RPMI7951 (cell line): Measurements from ENCODE around the gene PRKAB1. TPM values are rescaled to one million over a fixed set of nuclear protein-coding genes. Genes with fewer than 3 reads are reported as not detected.
A peak's percentile ranks its signal among the peaks of the same experiment; 100 is the strongest.
"Not testable (repeated sequence)": the region's sequence is repeated elsewhere in the genome, so short reads cannot be mapped to it uniquely, and the experiment has no call there.

Experiments used
- DNase-seq: peaks from one replicate; pipeline ENCODE4 v3.0.0-alpha.2; 2012; ENCODE audit warnings: low read depth
- total RNA-seq: library from RNA; depleted of rRNA; stranded (reverse); fragments of >200 nt; shearing (Covaris generic); gene quantifications from 2 replicates; pipeline ENCODE4 v1.2.3, GENCODE V29; 2014

The PRKAB1 gene
- total RNA-seq, 1 experiment from 2014 or later: 12.7 TPM

DNA sequence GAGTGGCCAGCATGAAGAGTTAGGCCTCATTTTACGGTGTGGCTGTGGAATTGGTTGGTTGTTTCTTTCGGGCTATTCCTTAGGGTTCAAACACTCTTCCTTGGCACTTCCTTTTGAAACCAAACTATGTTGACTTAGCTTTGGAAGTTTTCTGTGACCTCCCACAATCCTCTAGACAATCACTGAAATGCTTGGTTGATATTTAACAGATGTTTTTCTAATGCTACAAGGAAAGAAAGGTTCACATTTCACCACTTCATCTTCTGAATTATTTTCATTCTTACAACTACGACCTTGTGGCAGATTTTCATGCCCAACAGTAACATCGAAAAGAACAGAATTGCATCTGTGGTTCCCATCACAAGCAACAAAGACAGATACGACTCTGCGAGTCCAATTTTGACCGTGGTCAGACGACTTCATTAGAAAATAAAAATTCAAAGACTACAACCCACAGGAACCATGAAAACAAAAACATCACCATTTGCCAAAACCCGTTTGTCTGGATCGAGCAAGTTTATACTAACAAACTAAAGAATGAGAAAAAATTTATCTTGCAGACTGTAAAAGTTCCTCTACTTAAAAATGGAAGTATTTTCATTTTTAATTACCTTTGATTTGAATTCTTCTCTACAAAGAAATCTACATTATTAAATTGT, 16.9 kb downstream of the PRKAB1 start:
- no peak for DNase-seq

- DNase-seq: no peak
Observed at GRCh38 chr12:119685375-119685774, 17.4 kb downstream of the PRKAB1 start.

DNA sequence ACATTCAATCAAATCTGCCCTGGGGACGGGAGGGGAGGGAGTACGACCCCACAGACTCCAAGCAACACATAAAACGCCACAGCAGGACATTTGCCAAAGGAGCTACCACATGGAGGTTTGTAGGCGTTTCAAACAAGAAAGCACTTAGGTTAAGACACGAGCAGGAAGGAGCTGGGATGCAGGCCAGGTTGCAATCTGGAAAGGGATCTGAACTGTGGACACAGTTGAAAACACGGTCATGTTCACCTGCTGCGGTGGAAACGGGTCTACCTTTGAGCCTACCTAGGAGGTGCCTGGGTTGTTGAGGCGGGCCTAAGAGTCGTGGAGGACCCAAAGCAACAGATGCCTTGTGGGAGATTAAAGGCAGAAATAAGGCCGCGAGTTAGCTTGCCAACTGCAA, 18.4 kb downstream of the PRKAB1 start:
- no peak for DNase-seq

DNA sequence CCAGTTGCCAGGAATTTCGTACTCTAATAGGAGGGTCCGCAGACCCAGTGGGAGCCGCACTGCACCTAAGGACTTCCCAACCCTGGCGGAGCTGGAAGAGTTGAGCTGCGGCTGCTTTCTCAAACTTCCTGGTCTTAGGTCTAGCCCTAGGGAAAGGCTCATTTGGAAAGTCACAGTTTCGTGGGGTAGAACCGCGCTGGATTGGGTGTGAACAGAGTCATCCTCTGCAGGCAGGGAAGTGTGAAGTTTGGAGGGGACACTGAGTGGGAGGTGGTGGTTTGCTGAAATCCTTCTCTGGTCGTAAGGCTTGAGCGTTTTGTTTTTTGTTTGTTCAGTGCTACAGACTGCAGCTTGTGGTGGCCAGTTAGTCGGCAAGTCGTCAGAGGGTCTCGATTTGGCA, 18.8 kb downstream of the PRKAB1 start:
- DNase-seq: no peak

DNA sequence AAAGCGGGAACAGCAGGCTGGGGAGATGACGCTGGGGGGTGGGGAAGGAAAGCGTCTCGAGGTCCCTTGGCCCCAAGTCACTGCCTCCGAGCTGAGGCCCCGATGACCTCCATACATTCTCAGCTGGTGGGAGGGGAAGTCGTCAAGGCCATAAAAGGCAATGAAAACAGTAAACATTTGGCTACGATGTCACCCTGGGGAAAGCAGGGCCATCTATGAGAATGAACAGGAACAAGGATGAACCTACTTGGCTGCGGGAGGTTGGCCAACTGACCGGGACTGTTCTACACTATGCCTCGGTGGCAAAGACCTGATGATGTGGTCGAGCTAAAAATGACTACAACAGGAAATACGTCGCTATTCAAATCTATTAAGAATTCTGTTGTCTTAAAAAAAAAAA, 19.5 kb downstream of the PRKAB1 start:
- no peak for DNase-seq

- DNase-seq: no peak
Observed at GRCh38 chr12:119687879-119688278, 19.9 kb downstream of the PRKAB1 start.

DNA sequence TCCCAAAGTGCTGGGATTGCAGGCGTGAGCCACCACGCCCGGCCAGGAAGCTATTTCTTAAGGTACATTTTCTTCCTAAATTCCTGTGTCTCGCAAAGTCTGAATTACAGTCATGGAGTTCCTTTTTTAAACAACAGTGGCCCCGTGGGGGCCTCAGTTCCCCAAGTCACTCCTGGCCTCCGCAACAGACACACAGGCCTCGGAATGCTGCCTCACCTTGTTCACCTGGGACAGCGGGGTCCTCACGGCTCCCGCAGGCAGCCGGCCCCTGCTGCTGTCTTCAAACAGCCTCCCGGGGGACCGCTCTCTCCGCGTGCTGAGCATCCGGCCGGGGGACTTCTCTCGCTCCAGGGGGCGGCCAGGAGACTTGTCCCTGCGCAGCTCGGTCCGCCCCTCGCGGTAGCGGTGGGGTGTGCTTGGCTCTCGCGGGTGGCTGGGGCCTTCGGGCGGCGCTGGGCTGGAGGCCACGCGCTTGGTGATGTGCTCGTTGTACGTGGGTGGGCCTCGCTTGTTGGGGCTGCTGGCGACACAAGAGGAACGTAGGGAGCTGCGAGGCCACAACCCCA, 22.1 kb downstream of the PRKAB1 start:
- DNase-seq: no peak

DNA sequence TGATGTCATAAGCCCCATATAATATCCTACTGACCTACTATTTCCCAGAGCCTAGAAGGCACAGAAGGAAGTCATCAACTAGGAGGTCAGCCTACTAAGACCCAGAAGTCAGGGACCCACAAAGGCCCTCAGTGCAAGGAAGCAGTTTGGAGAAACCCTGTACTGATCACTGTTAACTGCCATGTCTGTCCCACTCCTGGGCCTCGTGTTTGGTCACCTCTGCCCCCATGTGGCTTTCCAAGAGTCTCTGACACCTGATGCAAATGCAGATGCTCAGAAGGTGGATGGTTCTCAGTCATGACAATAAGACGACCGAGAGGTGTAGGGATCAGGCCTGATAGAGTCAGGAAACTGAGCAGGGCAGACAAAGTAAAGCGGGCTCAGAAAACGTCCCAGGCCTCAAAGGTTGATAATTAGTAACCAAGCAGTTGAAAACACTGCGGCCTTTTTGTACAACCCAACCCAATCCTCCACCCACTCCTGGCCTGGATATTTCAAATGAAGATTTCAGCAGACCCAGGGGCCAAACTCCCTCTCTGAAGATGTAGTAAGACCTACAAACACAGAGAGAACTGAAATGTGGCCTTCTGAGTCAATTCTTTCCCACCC, 23.4 kb downstream of the PRKAB1 start:
- DNase-seq: no peak

GRCh38 chr12:119692410-119692809, 24.5 kb downstream of the PRKAB1 start:
- peak; percentile 66 for DNase-seq

- DNase-seq: peak; percentile 94
Observed at GRCh38 chr12:119692997-119693396, 25.1 kb downstream of the PRKAB1 start.

GRCh38 chr12:119693511-119693910, 25.6 kb downstream of the PRKAB1 start:
- DNase-seq: no peak

- no peak for DNase-seq
Observed at GRCh38 chr12:119694111-119694510, 26.2 kb downstream of the PRKAB1 start.

DNA sequence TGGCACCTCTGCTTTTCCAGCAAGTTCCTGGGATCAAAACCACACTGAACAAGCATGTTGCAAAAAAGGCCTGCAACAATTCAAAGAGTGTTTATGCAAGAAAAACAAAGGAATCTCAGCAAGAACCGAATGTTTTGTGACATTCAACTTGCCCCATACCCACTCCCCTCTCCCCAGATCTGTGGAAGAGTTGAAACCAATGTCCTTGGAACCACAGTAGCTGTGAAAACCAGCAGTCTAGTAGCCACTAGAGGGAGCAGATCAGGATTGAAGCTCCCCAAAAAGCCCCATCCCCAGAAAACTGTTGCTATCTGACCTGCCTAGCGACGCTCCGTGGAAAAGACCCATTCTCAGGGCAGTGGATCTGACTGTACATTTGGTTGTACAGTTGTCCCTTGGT, 27.1 kb downstream of the PRKAB1 start:
- DNase-seq: no peak

DNA sequence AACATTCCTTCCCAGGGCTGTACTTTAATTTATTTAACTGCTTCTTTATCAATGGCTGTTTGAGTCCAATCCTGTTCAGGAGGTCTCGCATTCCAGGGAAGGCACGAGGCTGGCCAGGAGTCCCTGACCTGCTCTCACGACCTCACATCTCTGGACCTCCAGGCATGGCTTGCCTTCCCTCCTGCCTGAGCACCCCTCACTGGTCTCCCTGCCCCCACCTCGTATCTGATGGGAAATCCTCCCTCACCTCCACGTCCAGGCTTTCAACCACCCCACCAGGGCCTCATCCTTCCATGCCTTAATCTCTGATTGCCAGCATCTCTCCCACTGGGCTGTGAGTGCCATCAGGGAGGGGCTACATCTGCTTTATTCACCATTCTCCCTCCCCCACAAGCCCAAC, 29.0 kb downstream of the PRKAB1 start:
- no peak for DNase-seq

GRCh38 chr12:119699199-119699760, 31.3 kb downstream of the PRKAB1 start:
- DNase-seq: no peak

DNA sequence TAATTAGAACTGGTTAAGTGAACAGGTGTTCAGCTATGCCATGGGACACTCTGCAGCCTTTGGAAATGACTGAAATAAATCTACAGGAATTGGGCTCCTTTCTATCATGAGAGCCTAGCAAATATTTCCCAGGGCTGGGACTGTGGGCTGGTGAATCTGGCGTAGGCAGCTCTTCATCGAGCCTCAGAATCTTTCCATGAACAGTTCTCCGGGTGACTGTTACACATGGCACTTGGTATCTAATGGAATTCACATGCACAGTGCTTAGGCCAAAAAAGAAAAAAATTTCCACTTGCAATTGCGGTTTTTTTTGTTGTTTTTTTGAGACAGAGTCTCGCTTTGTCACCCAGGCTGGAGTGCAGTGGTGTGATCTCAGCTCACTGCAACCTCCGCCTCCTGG, 32.1 kb downstream of the PRKAB1 start:
- no peak for DNase-seq

DNA sequence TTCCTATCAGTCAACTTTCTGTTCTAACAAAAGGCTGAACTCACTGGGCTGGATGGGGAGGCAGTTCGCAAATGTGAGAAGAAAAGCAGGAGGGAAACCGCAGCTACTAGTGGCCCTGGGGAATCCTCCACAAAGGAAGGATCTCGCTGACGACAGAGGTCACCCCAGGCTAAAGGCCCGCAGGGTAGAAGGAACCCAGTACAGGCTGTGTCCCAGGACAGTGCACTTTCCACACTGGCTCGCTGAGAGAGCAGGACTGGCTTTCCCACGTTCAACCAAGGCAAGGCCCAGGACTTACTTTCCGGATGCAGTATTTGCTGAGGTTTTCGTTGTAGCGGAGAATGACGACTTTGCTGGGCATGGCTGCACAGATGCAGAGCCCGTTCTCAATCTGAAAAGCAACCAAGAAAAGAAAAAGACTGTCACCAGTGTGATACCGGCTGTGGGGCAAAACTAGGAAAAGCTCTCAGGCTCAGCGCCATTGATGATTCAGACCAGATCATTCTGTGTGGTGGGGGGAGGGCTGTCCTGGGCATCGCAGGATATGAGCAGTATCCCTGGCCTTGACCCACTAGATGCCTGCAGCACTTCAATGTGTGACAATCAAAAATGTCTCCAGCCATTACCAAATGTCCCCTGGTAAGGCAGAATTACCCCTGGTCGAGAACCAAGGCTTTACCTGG, 36.3 kb downstream of the PRKAB1 start:
- peak; percentile 26 for DNase-seq

DNA sequence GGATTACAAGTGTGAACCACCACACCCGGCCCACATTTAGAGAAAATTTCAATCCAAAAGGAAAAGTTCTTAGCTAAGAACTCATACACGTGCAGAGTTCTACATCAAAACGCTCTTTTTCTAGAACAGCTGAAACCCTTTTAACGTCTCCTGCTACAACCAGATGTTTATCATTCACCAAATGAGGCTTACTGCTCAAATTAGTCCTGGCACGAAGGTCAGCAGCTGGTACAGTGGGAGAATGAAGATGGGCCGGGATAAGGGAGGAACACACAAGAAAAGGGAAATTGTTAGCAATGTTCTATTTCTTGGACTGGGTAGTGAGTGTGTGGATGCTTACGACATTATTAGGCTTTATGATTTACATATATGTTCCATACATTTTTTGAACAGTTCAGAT, 37.2 kb downstream of the PRKAB1 start:
- no peak for DNase-seq

DNA sequence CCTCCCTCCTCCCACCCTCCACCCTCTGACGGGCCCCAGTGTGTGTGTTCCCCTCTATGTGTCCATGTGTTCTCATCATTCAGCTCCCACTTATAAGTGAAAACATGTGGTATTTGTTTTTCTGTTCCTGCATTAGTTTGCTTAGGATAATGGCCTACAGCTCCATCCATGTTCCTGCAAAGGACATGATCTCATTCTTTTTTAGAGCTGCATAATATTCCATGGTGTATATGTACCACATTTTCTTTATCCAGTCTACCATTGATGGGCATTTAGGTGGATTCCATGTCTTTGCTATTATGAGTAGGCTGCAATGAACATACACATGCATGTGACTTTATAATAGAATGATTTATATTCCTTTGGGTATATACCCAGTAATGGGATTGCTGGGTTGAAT, 38.5 kb downstream of the PRKAB1 start:
- DNase-seq: not testable (repeated sequence)

- no peak for DNase-seq
Observed at GRCh38 chr12:119710374-119710964, 42.5 kb downstream of the PRKAB1 start.

GRCh38 chr12:119710965-119711551, 43.1 kb downstream of the PRKAB1 start:
- no peak for DNase-seq

GRCh38 chr12:119711693-119712092, 43.8 kb downstream of the PRKAB1 start:
- no peak for DNase-seq
